ENCODE measurements around the gene POLG2.

The POLG2 gene

GRCh38 chr17:64502021-64502420, 5.2 kb upstream of the POLG2 start:
- TF ChIP-seq CTCF (IDR thresholded peaks at IDR 0.05; ENCODE audit: low read depth, low read length) = no peak
- DNase-seq (ENCODE audit: extremely low read depth, low read depth) = no peak

- no peak for TF ChIP-seq CTCF (IDR thresholded peaks at IDR 0.05; ENCODE audit: low read depth, low read length)
- no peak for DNase-seq (ENCODE audit: extremely low read depth, low read depth)
Observed at GRCh38 chr17:64500862-64501765, 4.3 kb upstream of the POLG2 start.

GRCh38 chr17:64500487-64500859, 3.6 kb upstream of the POLG2 start:
- TF ChIP-seq CTCF (IDR thresholded peaks at IDR 0.05; ENCODE audit: low read depth, low read length) = no peak

GRCh38 chr17:64499805-64500486, 3.1 kb upstream of the POLG2 start:
- no peak for TF ChIP-seq CTCF (IDR thresholded peaks at IDR 0.05; ENCODE audit: low read depth, low read length)
- no peak for DNase-seq (ENCODE audit: extremely low read depth, low read depth)

More at GRCh38 chr17:64500487-64500859, 3.6 kb upstream of the POLG2 start:
- DNase-seq (ENCODE audit: extremely low read depth, low read depth) = no peak

- no peak for TF ChIP-seq CTCF (IDR thresholded peaks at IDR 0.05; ENCODE audit: low read depth, low read length)
- DNase-seq (ENCODE audit: extremely low read depth, low read depth) = no peak
Observed at GRCh38 chr17:64498308-64499203, 1.7 kb upstream of the POLG2 start.

- no peak for TF ChIP-seq CTCF (IDR thresholded peaks at IDR 0.05; ENCODE audit: low read depth, low read length)
- no peak for DNase-seq (ENCODE audit: extremely low read depth, low read depth)
Observed at GRCh38 chr17:64497565-64498035, 746 bp upstream of the POLG2 start.

All from AG09319 (cell line).